Thoracic aorta (tissue), 2 donors: ENCODE data around the gene SHH. TPM values are rescaled to one million over a fixed set of nuclear protein-coding genes. Genes with fewer than 3 reads are reported as not detected.

Experiments
- ATAC-seq: fragments of 150-250 bp; one replicate; pipeline ENCODE4 v1.8.0; 2017; ENCODE audit warnings: low read depth; ENCODE audit not compliant: insufficient number of reproducible peaks, low FRiP score
- DNase-seq: peaks from one replicate; pipeline ENCODE4 v3.0.0-alpha.2; 2020; ENCODE audit warnings: low spot score
- H3K27ac ChIP-seq, 2 donors: fragments of 200-600 bp; sonication (generic); 1 replicate in 1 of 2; 2 replicates in 1 of 2; pipeline ENCODE4 v1.5.1; 2016; ENCODE audit warnings: mild to moderate bottlenecking in 2 of 2, moderate library complexity in 2 of 2
- H3K27me3 ChIP-seq: fragments of 200-600 bp; sonication (generic); replicated peaks from 2 replicates; pipeline ENCODE4 v1.6.0; 2016; ENCODE audit warnings: mild to moderate bottlenecking; ENCODE audit not compliant: insufficient read depth
- H3K36me3 ChIP-seq: fragments of 200-600 bp; sonication (generic); one replicate; pipeline ENCODE4 v1.5.1; 2016
- H3K4me1 ChIP-seq, 2 donors: fragments of 200-600 bp; sonication (generic); 1 replicate in 1 of 2; 2 replicates in 1 of 2; pipeline versions ENCODE4 v1.5.1 to v1.6.0; 2016; ENCODE audit warnings: low read depth in 2 of 2, mild to moderate bottlenecking in 1 of 2; ENCODE audit not compliant: control insufficient read depth in 1 of 2
- H3K4me3 ChIP-seq: fragments of 200-600 bp; sonication (generic); 2 replicates; pipeline ENCODE4 v1.5.1; 2016; ENCODE audit warnings: mild to moderate bottlenecking
- H3K9me3 ChIP-seq: fragments of 200-600 bp; sonication (generic); 2 replicates; pipeline ENCODE4 v1.5.1; 2016
- total RNA-seq, 2 donors: library from RNA; depleted of rRNA; stranded (reverse); fragments of >200 nt; gene quantifications; one replicate each; pipeline versions ENCODE4 v1.1.0 to v1.2.3, GENCODE V29; 2016
- TF ChIP-seq, protein P1 (sequence below): fragments of 200-600 bp; sonication (generic); IDR thresholded peaks from one replicate; pipeline ENCODE4 v1.5.1; 2019; ENCODE audit warnings: antibody characterized with exemption

Gene SHH
- total RNA-seq, 2 donors from 2014 or later = 0.28 TPM; not detected in 1

DNA sequence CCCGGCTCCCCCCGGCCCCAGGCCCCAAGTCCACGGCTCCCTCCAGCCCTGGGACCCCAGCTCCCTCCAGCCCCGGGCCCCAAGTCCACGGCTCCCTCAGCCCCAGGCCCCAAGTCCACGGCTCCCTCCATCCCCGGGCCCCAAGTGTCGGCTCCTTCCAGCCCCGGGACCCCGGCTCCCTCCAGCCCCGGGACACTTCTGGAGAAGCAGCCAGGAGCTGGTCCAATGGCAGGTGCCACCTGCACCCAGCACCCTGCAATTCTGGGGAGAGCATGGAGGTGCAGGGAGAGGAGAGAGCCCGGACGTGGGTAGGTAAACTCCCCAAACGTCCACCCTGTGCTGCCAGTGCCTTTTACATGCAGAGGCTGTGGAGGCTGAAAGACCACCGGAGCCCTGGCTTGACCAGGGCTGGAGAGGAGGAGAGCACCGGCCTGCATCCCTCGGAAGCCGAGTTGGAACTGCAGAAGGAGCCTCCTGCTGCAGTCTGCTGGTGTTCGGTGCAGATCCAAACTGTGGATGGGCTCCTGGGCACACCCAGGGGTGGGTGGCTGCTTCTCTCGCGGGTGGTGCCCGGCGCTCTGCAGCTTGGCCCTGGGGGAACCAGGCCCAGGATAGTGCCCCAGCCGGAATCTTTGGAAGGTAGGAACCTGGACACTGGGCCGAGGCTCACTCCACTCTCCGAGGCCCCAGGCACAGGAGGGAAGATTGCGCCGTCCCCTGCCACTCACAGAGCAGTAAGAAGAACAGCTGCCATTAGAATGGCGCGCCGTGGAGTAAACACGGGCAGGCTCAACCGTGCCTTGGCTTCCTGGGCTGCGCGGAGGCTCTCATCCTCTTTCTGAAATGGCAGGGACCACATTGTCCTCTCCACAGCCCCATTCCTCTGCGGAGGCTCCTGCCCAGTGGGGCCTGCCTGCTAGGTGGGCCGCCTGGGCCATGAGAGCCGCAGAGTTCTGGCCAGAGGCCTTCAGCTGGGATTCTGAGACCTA lies 14.7 kb downstream of the SHH start:
- no peaks in the 10 kb centered on the region for H3K27me3 ChIP-seq
- no peak for DNase-seq

DNA sequence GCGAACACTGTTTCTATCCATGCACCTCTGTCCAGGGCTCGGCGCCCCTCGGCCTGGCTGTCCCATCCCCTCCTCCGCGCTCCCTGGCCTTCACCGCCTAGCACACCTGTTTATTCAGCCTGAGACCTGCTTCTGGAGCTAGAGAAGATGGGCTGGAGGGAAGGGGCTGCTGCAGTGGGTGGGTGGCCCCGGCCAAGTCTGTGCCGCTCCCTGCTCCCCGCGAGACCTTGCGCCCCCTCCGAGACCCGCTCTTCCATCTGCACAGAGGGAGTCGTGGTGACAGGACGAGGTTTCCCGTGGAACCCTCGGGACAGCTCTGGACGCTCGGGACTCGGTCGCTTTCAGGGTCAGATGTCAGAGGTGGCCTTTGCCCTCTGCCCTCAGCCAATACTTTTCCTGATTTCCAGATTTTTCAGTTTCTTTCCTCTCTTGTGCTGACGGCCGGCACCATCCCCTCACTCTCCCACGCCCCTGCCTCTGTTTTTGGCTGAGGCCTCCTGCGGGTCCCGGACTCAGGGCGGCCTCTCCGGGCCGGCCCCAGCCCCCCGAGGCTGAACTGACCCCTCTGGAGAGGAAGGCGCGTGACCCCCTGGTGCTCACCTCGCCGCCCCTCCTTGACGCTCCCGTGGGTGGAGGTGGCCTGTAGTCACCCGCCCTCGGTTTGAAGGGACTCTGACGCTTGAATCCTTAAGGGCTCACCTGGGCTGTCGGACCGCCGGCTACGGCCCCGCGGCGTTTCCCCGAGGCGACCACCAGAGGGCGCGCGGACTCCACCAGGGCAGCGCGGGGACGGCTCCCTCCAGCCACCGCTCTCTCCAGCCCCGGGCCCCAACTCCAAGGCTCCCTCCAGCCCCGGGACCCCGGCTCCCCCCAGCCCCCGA lies 15.6 kb downstream of the SHH start:
- H3K27me3 ChIP-seq = no peaks in the 10 kb centered on the region
- no peaks in the 10 kb centered on the region for H3K36me3 ChIP-seq
- H3K9me3 ChIP-seq = no peaks in the 10 kb centered on the region
- no peaks in the 10 kb centered on the region for H3K4me1 ChIP-seq
- no peak overlapping the region for H3K27ac ChIP-seq
- TF ChIP-seq, protein P1, sequence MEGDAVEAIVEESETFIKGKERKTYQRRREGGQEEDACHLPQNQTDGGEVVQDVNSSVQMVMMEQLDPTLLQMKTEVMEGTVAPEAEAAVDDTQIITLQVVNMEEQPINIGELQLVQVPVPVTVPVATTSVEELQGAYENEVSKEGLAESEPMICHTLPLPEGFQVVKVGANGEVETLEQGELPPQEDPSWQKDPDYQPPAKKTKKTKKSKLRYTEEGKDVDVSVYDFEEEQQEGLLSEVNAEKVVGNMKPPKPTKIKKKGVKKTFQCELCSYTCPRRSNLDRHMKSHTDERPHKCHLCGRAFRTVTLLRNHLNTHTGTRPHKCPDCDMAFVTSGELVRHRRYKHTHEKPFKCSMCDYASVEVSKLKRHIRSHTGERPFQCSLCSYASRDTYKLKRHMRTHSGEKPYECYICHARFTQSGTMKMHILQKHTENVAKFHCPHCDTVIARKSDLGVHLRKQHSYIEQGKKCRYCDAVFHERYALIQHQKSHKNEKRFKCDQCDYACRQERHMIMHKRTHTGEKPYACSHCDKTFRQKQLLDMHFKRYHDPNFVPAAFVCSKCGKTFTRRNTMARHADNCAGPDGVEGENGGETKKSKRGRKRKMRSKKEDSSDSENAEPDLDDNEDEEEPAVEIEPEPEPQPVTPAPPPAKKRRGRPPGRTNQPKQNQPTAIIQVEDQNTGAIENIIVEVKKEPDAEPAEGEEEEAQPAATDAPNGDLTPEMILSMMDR = peak; percentile 89
- no peak for ATAC-seq
- no peak overlapping the region for H3K4me3 ChIP-seq
- DNase-seq = no peak

More for the DNA sequence above, 14.7 kb downstream of the SHH start:
- TF ChIP-seq, protein P1 = no peak
- no peaks in the 10 kb centered on the region for H3K9me3 ChIP-seq
- ATAC-seq = no peak
- no peak overlapping the region for H3K4me3 ChIP-seq
- H3K27ac ChIP-seq = no peak overlapping the region
- H3K36me3 ChIP-seq = no peaks in the 10 kb centered on the region
- H3K4me1 ChIP-seq = no peaks in the 10 kb centered on the region

DNA sequence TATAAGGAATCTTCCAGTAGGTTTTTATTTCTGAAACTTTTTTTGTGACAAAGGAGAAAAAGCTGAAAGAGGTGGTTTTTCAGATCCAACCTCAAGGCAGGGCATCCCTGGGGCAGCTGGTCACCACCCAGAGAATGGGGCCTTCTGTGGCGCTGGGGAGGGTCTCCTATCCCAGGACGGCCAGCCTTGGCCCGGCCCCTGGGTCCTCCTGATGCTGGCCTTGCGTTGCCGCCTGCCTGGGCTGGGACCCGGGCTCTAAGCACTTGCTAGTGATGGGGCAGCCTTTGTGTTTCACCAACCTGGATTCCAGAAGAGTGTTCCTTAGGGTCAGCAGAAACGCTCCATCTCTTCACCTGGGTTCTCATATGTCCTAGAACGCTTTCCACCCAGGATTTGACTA lies 16.3 kb downstream of the SHH start:
- no peaks in the 10 kb centered on the region for H3K36me3 ChIP-seq
- H3K27ac ChIP-seq = no peak overlapping the region
- H3K4me1 ChIP-seq = no peaks in the 10 kb centered on the region
- no peaks in the 10 kb centered on the region for H3K27me3 ChIP-seq
- H3K4me3 ChIP-seq = no peak overlapping the region
- DNase-seq = no peak
- no peak for ATAC-seq
- TF ChIP-seq, protein P1 = no peak
- H3K9me3 ChIP-seq = no peaks in the 10 kb centered on the region

DNA sequence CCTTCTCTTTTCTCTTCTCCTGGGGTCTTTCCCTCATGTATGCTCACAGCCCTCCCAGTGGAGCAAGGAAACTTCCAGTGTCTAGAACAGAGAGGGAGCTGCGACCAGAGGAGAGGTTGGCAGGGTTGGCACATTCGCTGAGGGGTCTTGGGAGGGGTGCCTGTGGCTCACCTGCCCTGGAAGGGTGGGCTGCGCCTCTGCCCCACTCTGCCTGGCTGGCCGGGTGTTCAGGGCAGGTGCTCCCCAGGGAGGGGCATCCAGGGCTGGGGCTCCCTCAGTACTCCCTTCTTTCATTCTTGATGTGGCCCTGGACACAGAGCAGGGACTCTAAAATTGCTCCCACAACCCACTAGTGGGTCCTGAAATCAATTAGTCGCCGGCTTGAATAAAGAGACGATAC lies 16.9 kb downstream of the SHH start:
- Histone ChIP-seq H3K27ac (no peak overlapping the region), H3K27me3 (no peaks in the 10 kb centered on the region), H3K4me1 (no peaks in the 10 kb centered on the region), H3K9me3 (no peaks in the 10 kb centered on the region), H3K4me3 (no peak overlapping the region), H3K36me3 (no peaks in the 10 kb centered on the region)
- DNase-seq (no peak), ATAC-seq (no peak)
- TF ChIP-seq, protein P1 = no peak

DNA sequence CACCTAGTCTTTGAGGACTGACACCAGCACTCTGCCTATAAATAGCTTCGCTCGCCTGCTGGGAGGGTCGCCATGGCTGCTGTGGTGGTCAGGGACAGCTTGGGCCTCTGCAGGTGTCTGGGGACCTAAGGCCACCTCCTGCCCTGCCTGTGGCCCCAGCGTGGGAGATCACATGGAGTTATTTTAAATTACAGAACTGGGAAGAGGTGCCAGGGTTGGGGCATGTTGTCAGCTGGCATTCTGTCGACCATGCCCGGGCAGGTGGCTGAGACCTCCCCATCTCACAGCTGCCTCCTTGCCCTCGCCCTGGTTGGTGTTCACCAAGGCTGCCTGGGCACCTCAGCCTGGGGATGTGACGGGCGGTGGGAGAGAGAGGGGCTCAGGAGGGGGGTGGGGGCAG lies 18.1 kb downstream of the SHH start:
- no peak overlapping the region for H3K27ac ChIP-seq
- no peaks in the 10 kb centered on the region for H3K4me1 ChIP-seq
- H3K9me3 ChIP-seq = no peaks in the 10 kb centered on the region
- DNase-seq (no peak), ATAC-seq (no peak)
- TF ChIP-seq, protein P1 = no peak
- no peaks in the 10 kb centered on the region for H3K27me3 ChIP-seq
- H3K4me3 ChIP-seq = no peak overlapping the region
- H3K36me3 ChIP-seq = no peaks in the 10 kb centered on the region
